Endodermal cell (in vitro differentiated cells): ENCODE measurements around the gene BRSK1. TPM values are rescaled to one million over a fixed set of nuclear protein-coding genes. Genes with fewer than 3 reads are reported as not detected.

Experiments
- DNase-seq: peaks from one replicate; pipeline ENCODE4 v3.0.0-alpha.2; 2017
- H3K27ac ChIP-seq: 2 replicates; pipeline ENCODE4 v1.5.1; 2013; ENCODE audit warnings: mild to moderate bottlenecking, low read depth, low read length, moderate library complexity
- H3K27me3 ChIP-seq: 2 replicates; pipeline ENCODE4 v1.6.1; 2013; ENCODE audit warnings: mild to moderate bottlenecking, low read length, moderate library complexity; ENCODE audit not compliant: insufficient read depth, control insufficient read depth, poor library complexity, severe bottlenecking
- H3K36me3 ChIP-seq: 2 replicates; pipeline ENCODE4 v1.7.0; 2013; ENCODE audit warnings: mild to moderate bottlenecking, low read length, moderate library complexity; ENCODE audit not compliant: control insufficient read depth, insufficient read depth
- H3K4me1 ChIP-seq: one replicate; pipeline ENCODE4 v1.7.0; 2013; ENCODE audit warnings: low read length; ENCODE audit not compliant: control insufficient read depth, insufficient read depth
- H3K4me3 ChIP-seq: 2 replicates; pipeline ENCODE4 v1.5.1; 2013; ENCODE audit warnings: mild to moderate bottlenecking, low read length, moderate library complexity
- H3K9ac ChIP-seq: 2 replicates; pipeline ENCODE4 v1.6.1; 2013; ENCODE audit warnings: mild to moderate bottlenecking, low read length, moderate library complexity; ENCODE audit not compliant: poor library complexity, severe bottlenecking; ENCODE audit errors: extremely low read depth
- H3K9me3 ChIP-seq: 2 replicates; pipeline ENCODE4 v1.6.1; 2013; ENCODE audit warnings: mild to moderate bottlenecking, low read length, moderate library complexity; ENCODE audit not compliant: control insufficient read depth
- H3K27ac Mint-ChIP-seq: 2 replicates; pipeline ENCODE4 v1.8.0; 2020; ENCODE audit warnings: mixed read lengths
- H3K27me3 Mint-ChIP-seq: 2 replicates; pipeline ENCODE4 v1.8.0; 2021; ENCODE audit warnings: mild to moderate bottlenecking, mixed read lengths; ENCODE audit not compliant: insufficient read depth
- H3K36me3 Mint-ChIP-seq: 2 replicates; pipeline ENCODE4 v1.8.0; 2020; ENCODE audit warnings: low read depth, mixed read lengths
- H3K4me1 Mint-ChIP-seq: 2 replicates; pipeline ENCODE4 v1.8.0; 2020; ENCODE audit warnings: mixed read lengths
- H3K4me3 Mint-ChIP-seq: 2 replicates; pipeline ENCODE4 v1.8.0; 2020; ENCODE audit warnings: mild to moderate bottlenecking, moderate library complexity, mixed read lengths
- H3K9me3 Mint-ChIP-seq: 2 replicates; pipeline ENCODE4 v1.8.0; 2020; ENCODE audit warnings: mild to moderate bottlenecking, mixed read lengths
- WGBS, 2 experiments: methylation state at CpG; one replicate each; pipeline versions ENCODE4 v1.1.5 to v1.1.7; 2013; ENCODE audit warnings: missing lambda C conversion rate in 2 of 2, mixed read lengths in 1 of 2; ENCODE audit not compliant: insufficient coverage in 1 of 2, insufficient read length in 1 of 2; 5-methylcytosine and 5-hydroxymethylcytosine counted together
- total RNA-seq, 2 donors: library from RNA; stranded (reverse); fragmentation: NEBNext Ultra II Directional in 1 of 2; extraction: Animal tissue kit (Norgen Biotek cat#: 25700) in 1 of 2; gene quantifications; 2 replicates in 1 of 2; 3 replicates in 1 of 2; pipeline ENCODE4 v1.2.1, GENCODE V29; 2021
- TF ChIP-seq, protein P1 (sequence below): fragments of 200-600 bp; sonication (generic); conservative IDR thresholded peaks from 2 replicates; pipeline ENCODE4 v1.5.0; 2021; ENCODE audit warnings: antibody characterized with exemption, mild to moderate bottlenecking

BRSK1 gene
- total RNA-seq, 2 donors from 2014 or later, result 75.9 to 91.4 TPM

DNA sequence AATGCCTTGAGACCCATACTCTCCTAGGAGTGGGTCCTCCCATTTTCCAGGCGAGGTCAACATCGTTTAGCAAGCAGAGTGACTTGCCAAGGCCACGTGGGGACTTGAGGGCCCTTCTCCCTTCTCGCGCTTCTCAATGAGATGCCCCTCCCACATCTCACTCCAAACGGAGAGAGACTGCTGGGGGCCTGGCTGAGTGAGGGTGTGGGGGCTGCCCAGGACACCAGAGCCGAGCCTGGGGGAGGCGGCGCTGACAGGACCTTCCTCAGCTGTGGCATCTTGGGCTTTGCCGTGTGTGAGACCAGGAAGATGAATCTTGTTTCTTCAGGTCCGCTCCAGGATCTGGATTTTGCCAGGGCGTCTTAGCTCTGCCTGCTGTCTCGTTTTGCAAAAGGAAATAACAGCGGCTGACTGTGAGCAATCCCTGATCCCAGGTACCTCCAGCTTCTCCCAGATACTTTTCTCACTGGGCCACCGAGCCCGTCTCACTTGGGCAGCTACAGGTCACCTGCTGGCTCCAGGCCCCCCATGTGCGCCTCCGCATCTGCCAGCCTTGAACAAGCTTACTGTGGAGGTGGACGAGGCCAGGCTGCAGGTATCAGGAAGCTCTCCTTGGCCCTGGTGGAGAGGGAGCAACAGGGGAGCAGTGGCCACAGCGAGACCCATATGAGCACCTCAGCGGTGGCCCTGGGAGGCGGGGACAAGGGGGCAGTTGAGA is 64.7 kb downstream of the BRSK1 start:
- Histone ChIP-seq H3K4me1 (peaks cover 9% of the 10 kb centered on the region), H3K36me3 (peaks cover 29% of the 10 kb centered on the region), H3K9ac (no peak overlapping the region), H3K9me3 (no peaks in the 10 kb centered on the region), H3K27me3 (peaks cover 25% of the 10 kb centered on the region), H3K4me3 (no peak overlapping the region), H3K27ac (peak overlapping the region; percentile 29)
- Mint-ChIP-seq H3K36me3 (peaks cover 28% of the 10 kb centered on the region), H3K4me1 (peaks cover 10% of the 10 kb centered on the region), H3K9me3 (no peaks in the 10 kb centered on the region), H3K27me3 (peaks cover 32% of the 10 kb centered on the region), H3K4me3 (no peak overlapping the region), H3K27ac (peak overlapping the region; percentile 48)
- TF ChIP-seq, protein P1, sequence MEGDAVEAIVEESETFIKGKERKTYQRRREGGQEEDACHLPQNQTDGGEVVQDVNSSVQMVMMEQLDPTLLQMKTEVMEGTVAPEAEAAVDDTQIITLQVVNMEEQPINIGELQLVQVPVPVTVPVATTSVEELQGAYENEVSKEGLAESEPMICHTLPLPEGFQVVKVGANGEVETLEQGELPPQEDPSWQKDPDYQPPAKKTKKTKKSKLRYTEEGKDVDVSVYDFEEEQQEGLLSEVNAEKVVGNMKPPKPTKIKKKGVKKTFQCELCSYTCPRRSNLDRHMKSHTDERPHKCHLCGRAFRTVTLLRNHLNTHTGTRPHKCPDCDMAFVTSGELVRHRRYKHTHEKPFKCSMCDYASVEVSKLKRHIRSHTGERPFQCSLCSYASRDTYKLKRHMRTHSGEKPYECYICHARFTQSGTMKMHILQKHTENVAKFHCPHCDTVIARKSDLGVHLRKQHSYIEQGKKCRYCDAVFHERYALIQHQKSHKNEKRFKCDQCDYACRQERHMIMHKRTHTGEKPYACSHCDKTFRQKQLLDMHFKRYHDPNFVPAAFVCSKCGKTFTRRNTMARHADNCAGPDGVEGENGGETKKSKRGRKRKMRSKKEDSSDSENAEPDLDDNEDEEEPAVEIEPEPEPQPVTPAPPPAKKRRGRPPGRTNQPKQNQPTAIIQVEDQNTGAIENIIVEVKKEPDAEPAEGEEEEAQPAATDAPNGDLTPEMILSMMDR, result no peak
- 59 to 63% methylated on average over 15 to 22 of the region's 22 CpGs for WGBS, 2 experiments
- peak; percentile 81 for DNase-seq

DNA sequence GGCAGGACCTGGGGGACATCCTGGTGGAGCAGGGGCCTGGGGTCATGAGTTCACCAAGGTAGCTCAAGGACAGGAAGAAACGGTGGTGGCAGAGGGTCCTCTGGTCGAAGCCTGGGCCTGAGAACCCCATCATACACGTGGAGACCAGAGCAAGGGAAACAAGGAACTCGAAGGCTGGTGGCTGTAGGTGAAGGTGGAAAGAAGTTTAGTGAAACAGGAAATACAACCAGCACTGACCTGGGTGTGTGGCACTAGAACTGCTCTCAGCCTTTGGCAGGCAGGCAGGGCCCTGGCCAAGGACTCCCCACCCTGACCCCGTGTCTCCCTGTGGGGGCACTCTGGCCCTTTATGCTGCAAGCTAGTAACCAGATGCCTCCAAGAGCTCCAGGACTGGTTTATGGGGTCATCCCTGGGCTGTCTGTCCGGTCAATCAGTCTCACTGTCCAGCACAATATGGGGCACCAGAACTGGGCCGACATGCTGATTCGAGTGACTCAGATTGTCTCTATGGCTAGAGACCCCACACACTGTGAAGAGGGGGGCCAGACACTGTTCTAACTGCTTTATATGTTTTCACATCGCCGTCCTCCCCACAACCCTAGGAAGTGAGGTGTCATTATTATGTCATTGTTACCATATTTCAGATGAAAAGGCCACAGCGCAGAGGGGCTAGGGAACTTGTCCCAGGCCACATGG is 67.0 kb downstream of the BRSK1 start:
- TF ChIP-seq, protein P1, result no peak
- Mint-ChIP-seq H3K27ac (no peak overlapping the region), H3K4me3 (no peak overlapping the region), H3K9me3 (no peaks in the 10 kb centered on the region), H3K36me3 (peaks cover 6% of the 10 kb centered on the region), H3K4me1 (peaks cover 10% of the 10 kb centered on the region), H3K27me3 (peaks cover 51% of the 10 kb centered on the region)
- peak; percentile 41 for DNase-seq
- H3K27ac ChIP-seq, result no peak overlapping the region
- no peak overlapping the region for H3K9ac ChIP-seq
- peaks cover 9% of the 10 kb centered on the region for H3K4me1 ChIP-seq
- H3K27me3 ChIP-seq, result peaks cover 45% of the 10 kb centered on the region
- WGBS, 2 experiments, result 86 to 95% methylated on average over 6 to 11 of the region's 11 CpGs
- H3K36me3 ChIP-seq, result peaks cover 12% of the 10 kb centered on the region
- no peak overlapping the region for H3K4me3 ChIP-seq
- H3K9me3 ChIP-seq, result no peaks in the 10 kb centered on the region

DNA sequence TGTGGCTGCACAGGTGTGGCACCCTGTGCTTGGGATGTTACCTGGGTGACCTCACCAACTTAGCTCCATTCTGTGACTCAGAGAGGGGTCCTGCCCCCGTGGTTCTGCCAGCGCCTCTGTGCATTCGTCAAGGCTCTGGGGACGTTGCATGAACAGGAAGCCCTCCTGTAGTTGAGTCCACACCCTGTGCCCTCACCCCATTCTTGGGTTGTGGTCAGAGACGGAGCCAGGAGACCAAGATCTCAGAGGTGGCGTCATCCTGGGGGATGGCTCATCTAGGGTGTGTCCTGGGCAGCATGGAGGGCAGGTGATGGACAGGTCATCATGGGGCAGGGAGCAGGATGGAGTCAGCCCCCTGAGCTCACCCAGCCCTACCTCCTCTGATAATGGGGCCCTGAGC is 68.2 kb downstream of the BRSK1 start:
- TF ChIP-seq, protein P1, result no peak
- peaks cover 10% of the 10 kb centered on the region for H3K4me1 Mint-ChIP-seq
- DNase-seq, result no peak

More for the DNA sequence above, 68.2 kb downstream of the BRSK1 start:
- Histone ChIP-seq H3K4me1 (peaks cover 9% of the 10 kb centered on the region), H3K9me3 (no peaks in the 10 kb centered on the region), H3K4me3 (no peak overlapping the region), H3K9ac (no peak overlapping the region), H3K27ac (no peak overlapping the region), H3K36me3 (peaks cover 12% of the 10 kb centered on the region), H3K27me3 (peaks cover 58% of the 10 kb centered on the region)
- Mint-ChIP-seq H3K4me3 (no peak overlapping the region), H3K27ac (no peak overlapping the region), H3K9me3 (no peaks in the 10 kb centered on the region), H3K36me3 (peaks cover 6% of the 10 kb centered on the region), H3K27me3 (peaks cover 64% of the 10 kb centered on the region)
- WGBS, 2 experiments, result 92 to 94% methylated on average over 4 to 6 of the region's 6 CpGs
